ENCODE measurements around the gene RBM10.

- TF ChIP-seq CTCF (IDR thresholded peaks at IDR 0.05) = no peak
- TF ChIP-seq POLR2A (IDR thresholded peaks at IDR 0.05) = no peak
Measured at GRCh38 chrX:47143894-47144625, 961 bp upstream of the RBM10 start.

All from testis (tissue), 2 donors.